Measurements from ENCODE around the gene CYB5A.
A peak's percentile ranks its signal among the peaks of the same experiment; 100 is the strongest.

The CYB5A gene

DNA sequence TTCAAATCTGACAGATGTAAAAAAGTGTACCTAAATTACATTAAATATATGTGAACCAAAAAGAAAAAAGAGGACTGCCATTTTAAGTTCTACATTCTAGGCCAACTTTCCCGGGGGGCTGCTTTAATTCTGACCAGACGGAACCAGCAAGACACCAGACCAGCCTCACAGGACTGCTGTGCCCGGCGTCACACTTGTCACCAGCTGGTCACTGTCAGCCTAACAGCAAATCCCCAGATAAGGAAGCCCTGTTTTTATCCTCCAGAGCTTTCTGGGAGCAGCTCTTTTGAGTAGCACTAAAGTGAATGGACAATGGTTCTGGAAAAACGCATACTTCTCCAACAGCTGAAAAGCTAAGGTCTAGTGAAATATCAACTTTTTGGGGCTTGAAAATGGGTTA, 35.6 kb downstream of the CYB5A start:
- no peak for TF ChIP-seq EZH2phosphoT487 (IDR thresholded peaks at IDR 0.05; ENCODE audit: low read length)
- no peak for TF ChIP-seq EZH2 (optimal IDR thresholded peaks at IDR 0.05; ENCODE audit: low read depth, low read length)
- TF ChIP-seq, protein P1, sequence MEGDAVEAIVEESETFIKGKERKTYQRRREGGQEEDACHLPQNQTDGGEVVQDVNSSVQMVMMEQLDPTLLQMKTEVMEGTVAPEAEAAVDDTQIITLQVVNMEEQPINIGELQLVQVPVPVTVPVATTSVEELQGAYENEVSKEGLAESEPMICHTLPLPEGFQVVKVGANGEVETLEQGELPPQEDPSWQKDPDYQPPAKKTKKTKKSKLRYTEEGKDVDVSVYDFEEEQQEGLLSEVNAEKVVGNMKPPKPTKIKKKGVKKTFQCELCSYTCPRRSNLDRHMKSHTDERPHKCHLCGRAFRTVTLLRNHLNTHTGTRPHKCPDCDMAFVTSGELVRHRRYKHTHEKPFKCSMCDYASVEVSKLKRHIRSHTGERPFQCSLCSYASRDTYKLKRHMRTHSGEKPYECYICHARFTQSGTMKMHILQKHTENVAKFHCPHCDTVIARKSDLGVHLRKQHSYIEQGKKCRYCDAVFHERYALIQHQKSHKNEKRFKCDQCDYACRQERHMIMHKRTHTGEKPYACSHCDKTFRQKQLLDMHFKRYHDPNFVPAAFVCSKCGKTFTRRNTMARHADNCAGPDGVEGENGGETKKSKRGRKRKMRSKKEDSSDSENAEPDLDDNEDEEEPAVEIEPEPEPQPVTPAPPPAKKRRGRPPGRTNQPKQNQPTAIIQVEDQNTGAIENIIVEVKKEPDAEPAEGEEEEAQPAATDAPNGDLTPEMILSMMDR (IDR thresholded peaks at IDR 0.05; ENCODE audit: low read length): no peak
- H3K4me2 ChIP-seq (ENCODE audit: low read depth, low read length): no peak overlapping the region
- H3F3A ChIP-seq (ENCODE audit: insufficient read depth, low read length): no peaks in the 10 kb centered on the region; the same call in 1 of the 2 replicates
- no peaks in the 10 kb centered on the region for H3K9me2 ChIP-seq (replicated peaks; ENCODE audit: insufficient read depth, low read length)
- H3K27me3 ChIP-seq (replicated peaks; ENCODE audit: insufficient read depth, low read length): no peaks in the 10 kb centered on the region
- H3K4me3 ChIP-seq (ENCODE audit: low read length): no peak overlapping the region
- no peak overlapping the region for H2AFZ ChIP-seq (ENCODE audit: low read length)
- H3K4me1 ChIP-seq (ENCODE audit: low read length): peaks cover 12% of the 10 kb centered on the region
- no peaks in the 10 kb centered on the region for H3K79me2 ChIP-seq (ENCODE audit: low read length)
- DNase-seq: no peak
- no peak overlapping the region for H3K27ac ChIP-seq (ENCODE audit: low read length)
- H3K9ac ChIP-seq (ENCODE audit: low read length): no peak overlapping the region
- H3K9me3 ChIP-seq (replicated peaks; ENCODE audit: insufficient read depth, low read length): no peaks in the 10 kb centered on the region
- H4K20me1 ChIP-seq (ENCODE audit: insufficient read depth, low read length): no peaks in the 10 kb centered on the region
- H3K36me3 ChIP-seq (replicated peaks; ENCODE audit: insufficient read depth, low read length): no peaks in the 10 kb centered on the region; the same call in 1 of the 2 replicates

- no peaks in the 10 kb centered on the region for H3K79me2 ChIP-seq (ENCODE audit: low read length)
- H3K4me3 ChIP-seq (ENCODE audit: low read length): no peak overlapping the region
- peak overlapping the region; percentile 38 for H3K4me2 ChIP-seq (ENCODE audit: low read depth, low read length)
- DNase-seq: peak; percentile 49
- no peaks in the 10 kb centered on the region for H3K9me3 ChIP-seq (replicated peaks; ENCODE audit: insufficient read depth, low read length)
- peaks cover 12% of the 10 kb centered on the region for H3K4me1 ChIP-seq (ENCODE audit: low read length)
- H3F3A ChIP-seq (ENCODE audit: insufficient read depth, low read length): no peaks in the 10 kb centered on the region; the same call in 1 of the 2 replicates
- no peak overlapping the region for H2AFZ ChIP-seq (ENCODE audit: low read length)
- H3K36me3 ChIP-seq (replicated peaks; ENCODE audit: insufficient read depth, low read length): no peaks in the 10 kb centered on the region; the same call in 1 of the 2 replicates
- TF ChIP-seq, protein P1 (IDR thresholded peaks at IDR 0.05; ENCODE audit: low read length): no peak
- TF ChIP-seq EZH2phosphoT487 (IDR thresholded peaks at IDR 0.05; ENCODE audit: low read length) (no peak), EZH2 (optimal IDR thresholded peaks at IDR 0.05; ENCODE audit: low read depth, low read length) (no peak)
- H3K9me2 ChIP-seq (replicated peaks; ENCODE audit: insufficient read depth, low read length): no peaks in the 10 kb centered on the region
- no peak overlapping the region for H3K9ac ChIP-seq (ENCODE audit: low read length)
- H3K27me3 ChIP-seq (replicated peaks; ENCODE audit: insufficient read depth, low read length): no peaks in the 10 kb centered on the region
- peak overlapping the region; percentile 35; the same call in 1 of the 2 replicates for H3K27ac ChIP-seq (ENCODE audit: low read length)
- no peaks in the 10 kb centered on the region for H4K20me1 ChIP-seq (ENCODE audit: insufficient read depth, low read length)
Observed at GRCh38 chr18:74255131-74255616, 36.6 kb downstream of the CYB5A start.

DNA sequence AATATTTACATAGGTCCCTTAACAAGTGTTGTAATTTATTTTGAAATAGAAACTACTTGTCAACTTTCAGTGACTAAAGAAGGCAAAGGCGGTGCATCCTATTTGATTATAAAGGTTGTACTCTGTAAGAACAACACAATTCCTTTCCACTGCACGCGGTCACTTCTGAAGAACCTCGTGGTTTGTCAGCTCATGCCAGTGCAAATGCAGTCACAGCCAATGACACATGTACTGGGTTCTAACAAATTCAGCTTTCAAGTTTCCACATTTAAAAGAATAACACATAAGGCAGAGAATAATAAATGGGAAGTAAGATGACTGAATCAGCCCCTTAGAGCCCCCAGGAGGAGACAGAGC, 39.7 kb downstream of the CYB5A start:
- H3K27ac ChIP-seq (ENCODE audit: low read length): no peak overlapping the region
- no peaks in the 10 kb centered on the region; the same call in 1 of the 2 replicates for H3F3A ChIP-seq (ENCODE audit: insufficient read depth, low read length)
- no peaks in the 10 kb centered on the region for H3K79me2 ChIP-seq (ENCODE audit: low read length)
- no peak overlapping the region for H3K4me2 ChIP-seq (ENCODE audit: low read depth, low read length)
- no peak overlapping the region for H2AFZ ChIP-seq (ENCODE audit: low read length)
- no peaks in the 10 kb centered on the region for H3K36me3 ChIP-seq (replicated peaks; ENCODE audit: insufficient read depth, low read length)
- H3K9me2 ChIP-seq (replicated peaks; ENCODE audit: insufficient read depth, low read length): no peaks in the 10 kb centered on the region
- H4K20me1 ChIP-seq (ENCODE audit: insufficient read depth, low read length): no peaks in the 10 kb centered on the region
- no peak for DNase-seq
- no peak overlapping the region for H3K9ac ChIP-seq (ENCODE audit: low read length)
- no peak for TF ChIP-seq EZH2 (optimal IDR thresholded peaks at IDR 0.05; ENCODE audit: low read depth, low read length)
- TF ChIP-seq, protein P1 (IDR thresholded peaks at IDR 0.05; ENCODE audit: low read length): no peak
- no peak for TF ChIP-seq EZH2phosphoT487 (IDR thresholded peaks at IDR 0.05; ENCODE audit: low read length)
- H3K27me3 ChIP-seq (replicated peaks; ENCODE audit: insufficient read depth, low read length): no peaks in the 10 kb centered on the region
- H3K4me1 ChIP-seq (ENCODE audit: low read length): peaks cover 12% of the 10 kb centered on the region
- no peaks in the 10 kb centered on the region for H3K9me3 ChIP-seq (replicated peaks; ENCODE audit: insufficient read depth, low read length)
- no peak overlapping the region for H3K4me3 ChIP-seq (ENCODE audit: low read length)
